ENCODE results near the gene TJP2.

Gene TJP2

GRCh38 chr9:69264526-69264925, 90.4 kb downstream of the TJP2 start:
- Histone ChIP-seq H3K27ac (ENCODE audit: extremely low read depth, low read depth, low read length) (no peak overlapping the region), H3K9me3 (ENCODE audit: control insufficient read depth, insufficient read depth, low read depth, low read length) (no peaks in the 10 kb centered on the region), H3K4me3 (ENCODE audit: low read depth, low read length) (no peak overlapping the region), H3K36me3 (ENCODE audit: control insufficient read depth in 2 of 2, insufficient read depth in 1 of 2, low read length in 2 of 2) (no peaks in the 10 kb centered on the region), H3K4me1 (ENCODE audit: control insufficient read depth, insufficient read depth, low read length) (no peaks in the 10 kb centered on the region)
- TF ChIP-seq ZSCAN5A (tag by site-specific recombination; IDR thresholded peaks at IDR 0.05) (no peak), MYNN (tag by site-specific recombination; IDR thresholded peaks at IDR 0.05; ENCODE audit: borderline replicate concordance) (no peak), ZNF623 (tag by site-specific recombination; IDR thresholded peaks at IDR 0.05) (no peak), ZNF792 (tag by site-specific recombination; IDR thresholded peaks at IDR 0.05) (no peak), RBAK (tag by site-specific recombination; IDR thresholded peaks at IDR 0.05) (no peak), ZNF624 (tag by site-specific recombination; IDR thresholded peaks at IDR 0.05) (no peak), SP7 (tag by site-specific recombination; IDR thresholded peaks at IDR 0.05) (no peak), ZNF221 (tag by site-specific recombination; IDR thresholded peaks at IDR 0.05; ENCODE audit: borderline replicate concordance) (no peak), ZNF37A (tag by site-specific recombination; IDR thresholded peaks at IDR 0.05) (no peak), ZNF664 (tag by site-specific recombination; IDR thresholded peaks at IDR 0.05) (no peak), ZNF654 (tag by site-specific recombination; IDR thresholded peaks at IDR 0.05; ENCODE audit: low read depth) (no peak), ZNF423 (tag by site-specific recombination; IDR thresholded peaks at IDR 0.05) (no peak), ZNF362 (tag by site-specific recombination; IDR thresholded peaks at IDR 0.05) (no peak), ZBTB17 (tag by site-specific recombination; IDR thresholded peaks at IDR 0.05) (no peak), ZNF639 (tag by site-specific recombination; IDR thresholded peaks at IDR 0.05) (no peak), PATZ1 (tag by site-specific recombination; IDR thresholded peaks at IDR 0.05) (no peak), ZNF10 (tag by site-specific recombination; IDR thresholded peaks at IDR 0.05) (no peak)
- ChIA-PET POLR2A (no interaction called here), CTCF (interaction anchor here (0.6 kb wide), 1 partner anchor 11 kb away, joined by 4 read pairs; no protein-coding TSS in a partner anchor)

- CTCF ChIA-PET, result no interaction called here
- Histone ChIP-seq H3K9me3 (ENCODE audit: control insufficient read depth, insufficient read depth, low read depth, low read length) (no peaks in the 10 kb centered on the region), H3K4me3 (ENCODE audit: low read depth, low read length) (no peak overlapping the region), H3K4me1 (ENCODE audit: control insufficient read depth, insufficient read depth, low read length) (no peaks in the 10 kb centered on the region), H3K27ac (ENCODE audit: extremely low read depth, low read depth, low read length) (no peak overlapping the region), H3K36me3 (ENCODE audit: control insufficient read depth in 2 of 2, insufficient read depth in 1 of 2, low read length in 2 of 2) (no peaks in the 10 kb centered on the region)
- POLR2A ChIA-PET, result no interaction called here
- TF ChIP-seq SALL2 (tag by site-specific recombination; IDR thresholded peaks at IDR 0.05; ENCODE audit: borderline replicate concordance), result no peak
- TF ChIP-seq ZNF791 (tag by site-specific recombination; IDR thresholded peaks at IDR 0.05), result no peak
- TF ChIP-seq ZNF645 (tag by site-specific recombination; IDR thresholded peaks at IDR 0.05), result no peak
- TF ChIP-seq ZNF280D (tag by site-specific recombination; IDR thresholded peaks at IDR 0.05), result no peak
- no peak for TF ChIP-seq ZEB2 (tag by site-specific recombination; IDR thresholded peaks at IDR 0.05)
- no peak for TF ChIP-seq ZNF302 (tag by site-specific recombination; IDR thresholded peaks at IDR 0.05; ENCODE audit: low read depth)
- no peak for TF ChIP-seq BCL6B (tag by site-specific recombination; IDR thresholded peaks at IDR 0.05)
- no peak for TF ChIP-seq ZNF558 (tag by site-specific recombination; IDR thresholded peaks at IDR 0.05)
Observed at GRCh38 chr9:69265891-69266290, 91.8 kb downstream of the TJP2 start.
